ENCODE results near the gene APH1A. TPM values are rescaled to one million over a fixed set of nuclear protein-coding genes. Genes with fewer than 3 reads are reported as not detected.

Gene APH1A
- total RNA-seq, 1 donor from 2014 or later = 145 TPM

DNA sequence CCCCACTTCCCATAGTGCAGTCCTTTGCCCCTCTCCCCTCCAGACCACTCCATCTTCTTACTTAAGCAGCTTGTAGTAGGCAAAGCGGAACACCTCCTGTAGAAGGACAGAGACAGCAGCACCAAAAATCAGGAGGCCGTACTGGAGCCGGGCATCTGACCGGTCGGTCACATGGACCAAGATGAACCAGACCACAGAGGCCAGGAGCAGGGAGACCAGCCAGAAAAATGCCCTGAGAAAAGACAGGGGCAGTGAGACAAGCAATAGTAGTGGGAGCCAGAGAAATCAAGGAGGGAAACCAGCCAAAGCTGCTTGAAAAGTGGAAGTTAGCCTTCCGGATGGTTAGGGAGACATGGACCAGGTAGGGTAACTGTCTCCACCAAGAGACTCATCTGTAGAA, 920 bp downstream of the APH1A start:
- H3K36me3 Mint-ChIP-seq (ENCODE audit: low read depth) = no peaks in the 10 kb centered on the region
- peak overlapping the region; percentile 97 for H3K4me3 Mint-ChIP-seq
- TF ChIP-seq, protein P1, sequence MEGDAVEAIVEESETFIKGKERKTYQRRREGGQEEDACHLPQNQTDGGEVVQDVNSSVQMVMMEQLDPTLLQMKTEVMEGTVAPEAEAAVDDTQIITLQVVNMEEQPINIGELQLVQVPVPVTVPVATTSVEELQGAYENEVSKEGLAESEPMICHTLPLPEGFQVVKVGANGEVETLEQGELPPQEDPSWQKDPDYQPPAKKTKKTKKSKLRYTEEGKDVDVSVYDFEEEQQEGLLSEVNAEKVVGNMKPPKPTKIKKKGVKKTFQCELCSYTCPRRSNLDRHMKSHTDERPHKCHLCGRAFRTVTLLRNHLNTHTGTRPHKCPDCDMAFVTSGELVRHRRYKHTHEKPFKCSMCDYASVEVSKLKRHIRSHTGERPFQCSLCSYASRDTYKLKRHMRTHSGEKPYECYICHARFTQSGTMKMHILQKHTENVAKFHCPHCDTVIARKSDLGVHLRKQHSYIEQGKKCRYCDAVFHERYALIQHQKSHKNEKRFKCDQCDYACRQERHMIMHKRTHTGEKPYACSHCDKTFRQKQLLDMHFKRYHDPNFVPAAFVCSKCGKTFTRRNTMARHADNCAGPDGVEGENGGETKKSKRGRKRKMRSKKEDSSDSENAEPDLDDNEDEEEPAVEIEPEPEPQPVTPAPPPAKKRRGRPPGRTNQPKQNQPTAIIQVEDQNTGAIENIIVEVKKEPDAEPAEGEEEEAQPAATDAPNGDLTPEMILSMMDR (conservative IDR thresholded peaks at IDR 0.05) = no peak
- H3K9me3 Mint-ChIP-seq = no peaks in the 10 kb centered on the region
- peaks cover 41% of the 10 kb centered on the region for H3K4me1 Mint-ChIP-seq
- no peak for DNase-seq (ENCODE audit: low read depth, low spot score)
- peak overlapping the region; percentile 97 for H3K27ac Mint-ChIP-seq (ENCODE audit: unreplicated experiment)
- no peaks in the 10 kb centered on the region for H3K27me3 Mint-ChIP-seq (ENCODE audit: low read depth)

DNA sequence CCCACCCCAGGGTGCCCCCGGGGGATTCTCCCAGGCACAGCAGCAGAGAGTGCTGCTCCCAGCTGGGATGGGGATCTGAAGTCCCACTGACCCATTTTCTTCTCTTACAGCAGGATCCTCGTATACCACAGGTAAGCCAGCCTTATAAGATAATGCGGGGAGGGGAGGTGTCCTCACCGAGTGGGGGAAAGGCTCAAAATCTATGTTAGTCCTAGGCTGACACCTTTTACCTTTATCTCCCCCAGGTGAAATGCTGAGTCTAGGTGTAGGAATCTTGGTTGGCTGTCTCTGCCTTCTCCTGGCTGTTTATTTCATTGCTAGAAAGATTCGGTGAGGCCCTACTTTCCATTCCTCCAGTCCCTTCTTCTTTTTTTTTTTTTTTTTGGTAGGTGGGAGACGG, 5.3 kb downstream of the APH1A start:
- peaks cover 41% of the 10 kb centered on the region for H3K4me1 Mint-ChIP-seq

DNA sequence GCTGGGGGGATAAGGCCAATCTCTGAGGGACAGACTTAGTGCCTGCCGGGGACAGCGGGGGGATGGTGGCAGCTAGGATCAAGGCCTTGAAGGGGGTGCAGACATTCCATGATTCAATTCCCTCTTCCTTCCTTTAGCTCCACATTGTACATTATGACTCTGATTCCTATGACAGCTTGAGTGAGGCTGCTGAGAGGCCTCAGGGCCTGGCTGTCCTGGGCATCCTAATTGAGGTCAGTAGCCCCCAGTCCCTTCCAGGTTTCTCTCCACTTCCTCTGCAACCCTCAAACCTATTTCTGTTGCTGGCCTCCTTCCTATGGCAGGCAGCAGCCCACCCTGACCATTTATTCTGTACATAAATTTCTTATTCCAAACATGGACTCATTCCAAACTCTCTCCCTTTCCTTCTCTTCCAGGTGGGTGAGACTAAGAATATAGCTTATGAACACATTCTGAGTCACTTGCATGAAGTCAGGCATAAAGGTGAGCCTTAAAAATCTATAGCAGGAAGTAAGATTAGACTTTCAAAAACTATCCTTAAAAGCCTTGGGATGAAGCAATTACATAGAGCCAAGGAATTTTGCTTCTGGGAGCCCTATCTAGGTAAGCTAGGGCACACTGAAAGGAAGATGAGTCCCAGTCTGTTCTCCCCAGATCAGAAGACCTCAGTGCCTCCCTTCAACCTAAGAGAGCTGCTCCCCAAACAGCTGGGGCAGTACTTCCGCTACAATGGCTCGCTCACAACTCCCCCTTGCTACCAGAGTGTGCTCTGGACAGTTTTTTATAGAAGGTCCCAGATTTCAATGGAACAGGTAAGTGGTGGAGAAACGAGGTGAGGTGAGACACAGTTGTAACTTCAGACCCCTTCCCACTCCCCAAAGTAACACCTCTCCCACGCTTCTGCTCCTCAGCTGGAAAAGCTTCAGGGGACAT, 6.2 kb downstream of the APH1A start:
- TF ChIP-seq, protein P1 (conservative IDR thresholded peaks at IDR 0.05) = no peak
- DNase-seq (ENCODE audit: low read depth, low spot score) = no peak
- Mint-ChIP-seq H3K27me3 (ENCODE audit: low read depth) (no peaks in the 10 kb centered on the region), H3K27ac (ENCODE audit: unreplicated experiment) (no peak overlapping the region), H3K9me3 (no peaks in the 10 kb centered on the region), H3K36me3 (ENCODE audit: low read depth) (no peaks in the 10 kb centered on the region), H3K4me1 (peaks cover 43% of the 10 kb centered on the region), H3K4me3 (peak overlapping the region; percentile 70)

More for the DNA sequence above, 5.3 kb downstream of the APH1A start:
- H3K36me3 Mint-ChIP-seq (ENCODE audit: low read depth) = no peaks in the 10 kb centered on the region
- TF ChIP-seq, protein P1 (conservative IDR thresholded peaks at IDR 0.05) = no peak
- H3K27ac Mint-ChIP-seq (ENCODE audit: unreplicated experiment) = no peak overlapping the region
- H3K27me3 Mint-ChIP-seq (ENCODE audit: low read depth) = no peaks in the 10 kb centered on the region
- peak overlapping the region; percentile 63 for H3K4me3 Mint-ChIP-seq
- no peak for DNase-seq (ENCODE audit: low read depth, low spot score)
- no peaks in the 10 kb centered on the region for H3K9me3 Mint-ChIP-seq

- no peaks in the 10 kb centered on the region for H3K27me3 Mint-ChIP-seq (ENCODE audit: low read depth)
- H3K4me3 Mint-ChIP-seq = peak overlapping the region; percentile 72
- H3K27ac Mint-ChIP-seq (ENCODE audit: unreplicated experiment) = no peak overlapping the region
- TF ChIP-seq, protein P1 (conservative IDR thresholded peaks at IDR 0.05) = no peak
- H3K4me1 Mint-ChIP-seq = peaks cover 45% of the 10 kb centered on the region
- no peaks in the 10 kb centered on the region for H3K36me3 Mint-ChIP-seq (ENCODE audit: low read depth)
- no peaks in the 10 kb centered on the region for H3K9me3 Mint-ChIP-seq
- DNase-seq (ENCODE audit: low read depth, low spot score) = no peak
Measured at GRCh38 chr1:150261367-150261766, 7.4 kb downstream of the APH1A start.

- DNase-seq (ENCODE audit: low read depth, low spot score) = peak; percentile 35
- Mint-ChIP-seq H3K9me3 (no peaks in the 10 kb centered on the region), H3K4me1 (peaks cover 57% of the 10 kb centered on the region), H3K36me3 (ENCODE audit: low read depth) (no peaks in the 10 kb centered on the region), H3K4me3 (peak overlapping the region; percentile 92), H3K27ac (ENCODE audit: unreplicated experiment) (peak overlapping the region; percentile 6), H3K27me3 (ENCODE audit: low read depth) (no peaks in the 10 kb centered on the region)
- TF ChIP-seq, protein P1 (conservative IDR thresholded peaks at IDR 0.05) = no peak
Measured at GRCh38 chr1:150259758-150260669, 8.8 kb downstream of the APH1A start.

Measured in neural crest cell (in vitro differentiated cells).